SK-N-SH (cell line): ENCODE measurements around the gene OR6K2.
"Not testable (repeated sequence)": the region's sequence is repeated elsewhere in the genome, so short reads cannot be mapped to it uniquely, and the experiment has no call there.

ENCODE experiments used
- CTCF ChIP-seq: fragments of 200-600 bp; sonication (generic); IDR thresholded peaks from 2 replicates; pipeline ENCODE4 v1.6.1; 2017; ENCODE audit warnings: antibody characterized with exemption, mild to moderate bottlenecking, moderate library complexity
- EP300 ChIP-seq, 2 experiments: IDR thresholded peaks; 2 replicates each; pipeline versions ENCODE4 v1.4.0 to v1.6.1; 2012; ENCODE audit warnings: borderline replicate concordance in 1 of 2, low read depth in 1 of 2, low read length in 1 of 2
- GABPA ChIP-seq: IDR thresholded peaks from 2 replicates; pipeline ENCODE4 v1.4.0; 2012; ENCODE audit warnings: low read depth, mild to moderate bottlenecking
- GATA2 ChIP-seq: sonication (generic); formaldehyde crosslinking; IDR thresholded peaks from 2 replicates; pipeline ENCODE4 v1.5.0; 2020; ENCODE audit warnings: mild to moderate bottlenecking, missing genetic modification reagents
- NFIC ChIP-seq: IDR thresholded peaks from 2 replicates; pipeline ENCODE4 v1.4.0; 2012; ENCODE audit warnings: borderline replicate concordance
- POLR2AphosphoS5 ChIP-seq: IDR thresholded peaks from 2 replicates; pipeline ENCODE4 v1.6.1; 2012; ENCODE audit warnings: low read depth, low read length
- REST ChIP-seq: IDR thresholded peaks from 2 replicates; pipeline ENCODE4 v1.6.1; 2012; ENCODE audit warnings: mild to moderate bottlenecking, low read depth, low read length, moderate library complexity
- SIN3A ChIP-seq: IDR thresholded peaks from 2 replicates; pipeline ENCODE4 v1.6.1; 2012; ENCODE audit warnings: low read depth, mild to moderate bottlenecking, low read length, moderate library complexity, borderline replicate concordance
- YY1 ChIP-seq: IDR thresholded peaks from 2 replicates; pipeline ENCODE4 v1.4.0; 2012; ENCODE audit warnings: low read depth, mild to moderate bottlenecking

GRCh38 chr1:158688343-158688742, 12.1 kb downstream of the OR6K2 start:
- TF ChIP-seq CTCF; YY1; GATA2; REST; GABPA; POLR2AphosphoS5; NFIC; EP300 (IDR thresholded peaks at IDR 0.05; ENCODE audit: borderline replicate concordance in 1 of 2, low read depth in 1 of 2, low read length in 1 of 2); SIN3A: not testable (repeated sequence)
